Measurements from ENCODE around the gene PIEZO2. TPM values are rescaled to one million over a fixed set of nuclear protein-coding genes. Genes with fewer than 3 reads are reported as not detected.
A peak's percentile ranks its signal among the peaks of the same experiment; 100 is the strongest.

PIEZO2 gene
- total RNA-seq, 1 donor from 2014 or later, result 212 TPM

DNA sequence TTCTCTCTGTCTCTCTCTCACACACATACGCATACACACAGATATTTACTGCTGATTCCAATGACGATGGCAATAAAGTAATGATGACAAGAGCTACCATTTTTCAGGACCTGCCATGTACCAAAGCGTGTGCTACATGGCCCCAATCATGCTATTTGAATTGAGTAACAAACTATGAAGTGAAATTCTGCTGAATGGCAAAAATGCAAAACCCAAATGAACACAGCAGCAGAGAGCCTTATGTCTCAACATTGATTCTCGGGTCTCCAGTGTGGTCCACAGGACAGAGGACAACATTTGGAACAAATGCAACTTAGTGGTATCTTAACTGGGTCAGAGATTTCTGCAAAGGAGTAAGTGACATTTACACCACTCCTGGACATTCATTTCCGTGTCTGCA, 117.4 kb downstream of the PIEZO2 start:
- no peak for DNase-seq (ENCODE audit: low read depth in 2 of 2)

DNA sequence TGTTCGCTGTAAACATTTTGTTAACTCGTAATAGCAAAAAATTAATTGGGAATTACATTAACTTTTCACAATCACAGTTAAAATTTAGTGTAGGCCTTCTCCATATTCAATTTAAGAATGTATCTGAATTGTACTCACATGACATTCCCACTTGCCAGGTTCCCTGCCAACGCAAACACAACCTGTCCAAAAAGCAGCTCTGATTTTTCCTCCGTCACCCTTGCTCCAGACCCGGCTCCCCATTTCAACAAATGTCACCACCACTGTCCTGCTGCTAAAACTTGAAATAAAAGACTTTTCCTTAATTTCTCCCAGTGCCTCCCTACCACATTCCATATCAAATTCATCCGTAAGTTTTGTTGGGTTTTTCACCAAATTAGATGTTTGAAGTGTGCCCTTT, 120.3 kb downstream of the PIEZO2 start:
- no peak for DNase-seq (ENCODE audit: low read depth in 2 of 2)

DNA sequence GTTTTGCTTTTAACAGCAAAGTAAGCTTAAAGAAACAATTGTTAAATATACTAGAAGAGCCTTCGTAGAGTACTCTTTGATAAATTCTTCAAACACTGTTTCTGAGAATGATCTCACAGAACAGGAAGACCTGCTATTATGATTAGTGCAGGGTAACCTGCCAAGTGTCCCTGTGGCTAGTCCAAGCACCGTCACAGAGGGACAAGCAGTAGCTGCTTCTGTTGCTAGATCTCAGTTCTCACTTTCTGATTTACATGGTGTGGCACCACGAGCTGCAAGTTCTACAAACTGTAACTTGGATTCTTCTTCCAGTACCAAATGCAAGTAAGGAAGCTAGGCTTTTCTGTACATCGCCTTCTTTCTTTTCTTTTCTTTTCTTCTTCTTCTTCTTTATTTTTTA, 121.5 kb downstream of the PIEZO2 start:
- DNase-seq (ENCODE audit: low read depth in 2 of 2), result peak in 1 of 2 donors; percentile 72

DNA sequence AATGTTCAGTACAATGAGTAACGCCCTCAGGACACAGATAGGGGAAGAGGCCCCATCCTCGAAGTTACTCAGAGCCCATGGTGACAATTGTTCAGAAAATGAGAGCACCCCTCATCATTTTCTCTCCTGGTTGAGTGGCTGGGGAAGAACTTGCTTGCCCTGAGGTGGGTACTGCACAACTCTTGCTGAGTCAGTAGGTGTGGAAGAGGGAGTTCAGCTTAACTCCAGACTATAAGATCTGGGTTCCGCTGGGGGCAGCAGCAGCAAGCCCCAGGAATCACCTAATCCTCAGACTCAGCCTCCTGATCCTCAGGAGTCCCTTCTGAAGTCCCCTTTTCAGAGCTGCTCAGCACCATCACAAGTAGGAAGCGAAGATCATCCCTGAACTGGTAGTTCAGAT, 123.7 kb downstream of the PIEZO2 start:
- DNase-seq (ENCODE audit: low read depth in 2 of 2), result no peak

DNA sequence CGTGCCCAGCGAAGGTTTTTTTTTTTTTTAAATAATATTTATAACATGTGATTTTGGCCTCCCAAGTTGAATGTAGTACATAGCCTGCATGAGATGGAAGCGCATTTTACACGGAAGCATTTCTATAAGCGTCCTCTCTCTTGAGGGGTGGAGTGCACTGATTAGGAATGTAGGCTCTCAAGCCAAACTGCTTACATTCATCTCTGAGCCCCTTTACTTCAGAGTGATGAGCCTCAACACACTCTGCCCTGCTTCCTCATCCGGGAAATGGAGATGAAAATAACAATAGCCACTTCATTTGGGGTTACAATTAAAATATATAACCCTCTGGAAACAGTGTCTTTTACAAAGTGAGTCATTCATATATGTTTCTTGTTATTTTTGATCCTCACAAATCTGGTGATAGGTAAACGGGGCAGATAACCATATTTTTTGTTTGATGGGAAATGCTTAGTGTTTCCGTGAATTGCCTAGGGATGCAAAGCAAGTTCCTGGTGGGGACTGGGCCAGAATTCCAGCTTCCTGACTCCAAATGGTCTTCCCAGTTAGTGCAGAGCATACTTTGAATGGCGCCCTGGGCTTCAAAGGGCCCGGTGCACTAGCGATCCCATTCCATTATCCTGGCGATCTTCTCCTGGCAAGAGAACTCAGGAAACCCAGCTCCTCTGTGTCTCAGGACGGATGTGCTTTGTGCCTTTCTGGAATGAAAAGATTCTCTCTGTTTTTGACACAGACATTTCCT, 124.3 kb downstream of the PIEZO2 start:
- peak; percentile 93 to 94 for DNase-seq (ENCODE audit: low read depth in 2 of 2)

- no peak for DNase-seq (ENCODE audit: low read depth in 2 of 2)
These were observed 127.9 kb downstream of the PIEZO2 start for GRCh38 chr18:11021477-11021876.

DNA sequence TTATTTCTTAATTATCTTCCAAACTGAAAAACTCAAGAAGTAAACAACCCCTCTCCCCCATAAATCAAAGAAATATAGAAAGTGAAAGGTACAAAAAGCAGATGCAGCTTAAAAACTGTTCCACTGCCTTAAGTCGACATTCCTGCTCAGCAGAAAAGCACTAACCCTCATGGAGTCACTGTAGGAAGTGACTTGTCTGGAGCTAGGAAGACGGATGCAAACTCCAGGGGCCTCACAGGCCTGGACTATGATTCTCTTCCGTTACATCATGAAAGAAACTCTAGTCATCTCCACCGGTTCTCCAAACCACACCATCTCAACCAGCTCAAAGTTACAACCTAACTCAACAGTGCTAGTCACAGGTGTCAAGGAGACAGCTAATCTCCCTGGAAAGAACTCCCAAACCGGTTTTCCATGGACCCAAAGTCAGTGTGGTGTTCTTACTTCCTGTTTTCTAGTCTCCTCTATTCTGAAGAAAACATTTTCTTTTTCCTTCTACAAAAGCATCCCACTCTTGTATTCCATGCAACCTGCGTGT, 128.4 kb downstream of the PIEZO2 start:
- no peak for DNase-seq (ENCODE audit: low read depth in 2 of 2)

DNA sequence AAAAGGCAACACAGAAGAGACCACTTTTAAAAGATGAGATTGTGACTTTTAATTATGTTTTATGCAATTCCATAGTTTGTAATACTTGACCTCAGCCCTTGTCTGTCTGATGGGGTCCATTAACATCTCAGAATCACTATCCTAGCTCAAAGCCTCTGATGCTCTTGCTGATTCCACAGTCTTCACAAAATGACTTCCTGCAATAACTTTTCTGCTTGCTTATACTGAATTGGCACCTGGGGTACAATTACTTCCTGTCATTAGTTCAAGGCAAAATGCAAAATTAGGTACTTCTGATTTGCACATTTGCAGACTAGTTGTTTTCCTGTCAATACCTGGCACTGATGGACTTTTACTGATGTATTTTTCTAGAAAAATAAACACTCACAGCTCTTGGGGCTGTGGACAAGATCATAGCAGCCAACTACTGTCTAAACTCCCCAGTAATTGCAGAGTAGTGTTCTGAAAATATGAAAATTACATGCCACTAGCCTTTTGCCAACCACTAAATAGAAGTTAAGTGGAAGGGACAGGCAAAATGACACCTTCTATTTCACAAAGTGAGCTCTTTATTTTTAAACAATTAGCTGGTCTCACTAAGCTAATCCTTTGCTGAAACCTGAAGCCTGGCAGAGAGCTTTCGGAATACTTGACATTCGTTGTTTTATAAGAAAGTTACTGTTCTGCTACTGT, 129.1 kb downstream of the PIEZO2 start:
- no peak for DNase-seq (ENCODE audit: low read depth in 2 of 2)

DNA sequence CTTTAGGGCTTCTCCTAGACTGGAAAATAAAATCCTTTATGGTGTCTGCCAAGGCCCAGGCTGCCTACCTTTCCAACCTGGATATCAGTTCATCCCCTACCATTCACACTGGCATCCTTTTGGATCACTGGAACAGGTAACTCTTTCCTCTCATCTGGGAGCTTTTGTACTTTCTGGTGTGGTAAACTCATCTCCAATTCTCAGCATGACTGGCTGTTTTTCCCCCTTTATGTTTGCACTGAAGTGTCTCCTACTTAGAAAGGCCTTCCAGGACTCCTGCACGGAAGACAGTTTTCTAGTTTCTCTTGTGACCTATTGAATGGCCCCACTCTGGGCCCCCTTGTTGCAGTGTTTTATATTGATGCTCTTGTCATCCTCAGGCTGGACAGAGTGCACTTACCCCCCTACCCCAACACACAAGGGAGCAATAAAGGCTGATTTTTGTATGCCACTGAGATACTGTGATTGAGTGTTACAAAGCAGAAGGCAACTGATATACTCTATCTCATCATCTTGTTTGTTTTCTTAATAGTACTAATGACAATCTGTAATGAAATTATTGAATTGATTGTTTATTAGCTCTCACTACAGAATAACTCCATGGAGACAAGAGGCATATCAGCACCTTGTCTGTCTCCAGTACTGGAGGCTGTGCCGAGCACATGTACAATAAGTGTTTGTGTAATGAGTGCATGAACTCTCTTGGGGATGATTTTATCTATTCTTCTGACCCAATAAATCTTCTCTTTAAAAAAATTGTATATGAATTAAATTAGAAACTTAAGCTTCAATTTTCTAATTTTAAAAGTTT, 129.9 kb downstream of the PIEZO2 start:
- DNase-seq (ENCODE audit: low read depth in 2 of 2), result no peak

DNA sequence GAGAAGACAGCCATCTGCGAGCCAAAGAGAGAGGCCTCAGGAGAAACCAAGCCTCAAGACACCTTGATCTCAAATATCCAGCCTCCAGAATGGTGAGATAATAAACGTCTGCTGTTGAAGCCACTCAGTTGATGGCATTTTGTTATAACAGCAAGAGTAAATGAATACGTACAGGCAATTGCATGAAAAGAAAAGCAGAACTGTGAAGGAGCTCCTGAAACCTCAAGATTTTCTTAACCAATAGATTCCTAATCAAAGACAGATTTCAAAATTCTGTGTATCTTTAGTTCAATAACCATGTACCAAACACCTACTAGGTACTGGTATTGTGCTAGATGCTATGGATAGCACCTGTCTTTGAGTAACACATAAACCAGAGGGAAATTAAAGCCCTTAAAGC, 139.5 kb downstream of the PIEZO2 start:
- no peak for DNase-seq (ENCODE audit: low read depth in 2 of 2)

- no peak for DNase-seq (ENCODE audit: low read depth in 2 of 2)
These were observed 140.2 kb downstream of the PIEZO2 start for GRCh38 chr18:11009147-11009546.

DNA sequence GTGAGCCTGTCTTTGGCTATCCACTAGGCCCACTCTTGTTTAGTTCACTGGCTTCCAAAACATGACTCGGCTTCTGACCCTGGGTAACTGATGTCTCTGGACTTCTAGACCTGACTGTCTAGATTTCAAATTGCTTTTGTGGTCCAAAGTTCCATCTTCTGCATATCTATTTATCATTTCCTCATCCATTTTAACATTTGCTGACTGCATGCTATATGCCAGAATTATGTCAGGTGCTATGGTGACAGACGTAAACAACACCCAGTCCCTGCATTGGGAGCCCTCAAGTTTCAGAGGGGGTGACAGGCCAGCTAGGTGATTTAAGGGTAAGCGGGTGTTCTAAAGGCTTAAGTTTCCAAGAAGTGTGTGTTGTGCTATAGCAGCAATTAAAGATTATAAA, 140.9 kb downstream of the PIEZO2 start:
- DNase-seq (ENCODE audit: low read depth in 2 of 2), result no peak

DNA sequence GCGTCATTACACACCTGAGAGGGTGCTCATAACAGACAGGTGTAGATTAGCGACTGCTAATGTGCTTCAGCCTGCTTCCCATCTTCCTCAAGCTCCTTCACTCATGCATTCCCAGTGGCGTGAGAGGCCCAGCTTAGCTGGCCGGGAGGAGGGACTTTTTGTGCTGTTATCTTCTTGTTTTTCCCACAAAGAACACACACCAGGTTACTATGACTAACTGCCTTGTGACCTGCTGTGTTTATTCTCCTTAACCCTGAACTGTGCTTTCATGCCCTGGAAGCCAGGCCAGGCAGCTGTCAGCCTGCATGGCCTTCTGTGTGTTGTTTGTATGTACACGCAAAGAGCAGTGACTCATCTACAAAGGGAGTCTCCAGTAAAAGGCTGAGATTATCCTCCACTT, 143.8 kb downstream of the PIEZO2 start:
- DNase-seq (ENCODE audit: low read depth in 2 of 2), result peak; percentile 98 to 99

GRCh38 chr18:11004951-11005350, 144.4 kb downstream of the PIEZO2 start:
- DNase-seq (ENCODE audit: low read depth in 2 of 2), result peak in 1 of 2 donors; percentile 48

- DNase-seq (ENCODE audit: low read depth in 2 of 2), result peak in 1 of 2 donors; percentile 62
These were observed 145.1 kb downstream of the PIEZO2 start for GRCh38 chr18:11004294-11004693.

GRCh38 chr18:11002796-11003195, 146.6 kb downstream of the PIEZO2 start:
- DNase-seq (ENCODE audit: low read depth in 2 of 2), result peak in 1 of 2 donors; percentile 37

- DNase-seq (ENCODE audit: low read depth in 2 of 2), result no peak
These were observed 147.1 kb downstream of the PIEZO2 start for GRCh38 chr18:11002277-11002676.

GRCh38 chr18:11000071-11000470, 149.3 kb downstream of the PIEZO2 start:
- peak in 1 of 2 donors; percentile 20 for DNase-seq (ENCODE audit: low read depth in 2 of 2)

DNA sequence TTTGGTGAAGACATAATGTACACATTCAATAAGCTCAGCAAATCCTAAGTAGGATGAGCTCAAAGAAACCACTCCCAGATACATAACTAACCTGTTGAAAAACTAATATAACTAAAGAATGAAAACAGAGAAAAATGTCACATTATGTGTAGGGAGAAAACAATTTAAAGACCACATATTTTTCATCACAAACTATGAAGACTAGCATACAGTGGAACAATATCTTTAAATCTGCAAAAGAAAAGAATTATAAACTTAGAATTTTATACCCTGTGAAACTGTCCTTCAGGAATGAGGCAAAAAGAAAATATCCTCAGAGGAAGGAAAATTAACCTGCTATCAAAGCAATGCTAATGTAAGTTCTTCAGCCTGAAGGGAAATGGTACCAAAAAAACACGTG, 151.5 kb downstream of the PIEZO2 start:
- no peak for DNase-seq (ENCODE audit: low read depth in 2 of 2)

GRCh38 chr18:10995550-10995949, 153.8 kb downstream of the PIEZO2 start:
- no peak for DNase-seq (ENCODE audit: low read depth in 2 of 2)

DNA sequence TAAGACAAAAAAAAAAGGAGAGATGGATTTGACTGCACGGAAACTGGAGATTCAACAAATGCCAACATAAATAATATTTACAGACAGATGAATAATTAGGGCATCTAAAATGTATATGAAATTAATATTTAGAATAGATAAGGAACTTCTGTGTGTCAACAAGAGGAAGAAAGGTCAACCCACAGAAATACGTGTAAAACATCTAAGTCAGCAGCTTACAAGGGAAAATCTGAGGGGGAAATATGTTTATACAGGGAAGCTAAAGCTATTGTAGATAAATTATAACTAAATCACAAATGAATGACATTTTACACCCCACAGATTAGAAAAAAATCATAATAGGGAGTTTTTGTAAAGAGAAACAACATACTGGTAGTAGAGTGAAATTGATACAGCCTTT, 159.9 kb downstream of the PIEZO2 start:
- peak in 1 of 2 donors; percentile 61 for DNase-seq (ENCODE audit: low read depth in 2 of 2)

DNA sequence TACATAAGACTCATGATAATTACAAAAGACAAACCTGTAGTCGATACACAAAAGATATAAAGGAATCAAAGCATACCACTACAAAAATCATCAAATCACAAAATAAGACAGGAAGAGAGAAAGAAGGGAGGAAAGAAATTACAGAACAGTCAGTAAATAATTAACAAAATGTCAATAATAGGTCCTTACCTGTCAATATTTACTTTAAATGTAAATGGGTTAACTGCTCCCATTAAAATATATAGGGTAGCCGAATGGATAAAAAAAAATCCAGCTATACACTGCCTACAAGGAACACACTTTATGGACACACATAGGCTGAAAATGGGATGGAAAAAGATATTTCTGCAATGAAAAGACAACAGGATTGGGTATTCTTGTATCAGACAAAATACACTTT, 163.7 kb downstream of the PIEZO2 start:
- DNase-seq (ENCODE audit: low read depth in 2 of 2), result no peak
